VCaP (cell line): ENCODE measurements around the gene SSU72.

Experiments
- H3K27ac ChIP-seq: fragments of 450-650 bp; 2 replicates; pipeline ENCODE4 v1.5.1; 2017
- TF ChIP-seq, protein P1 (sequence below): fragments of 450-650 bp; conservative IDR thresholded peaks from 2 replicates; pipeline ENCODE4 v1.5.1; 2017; ENCODE audit warnings: mild to moderate bottlenecking, moderate library complexity

SSU72 gene

DNA sequence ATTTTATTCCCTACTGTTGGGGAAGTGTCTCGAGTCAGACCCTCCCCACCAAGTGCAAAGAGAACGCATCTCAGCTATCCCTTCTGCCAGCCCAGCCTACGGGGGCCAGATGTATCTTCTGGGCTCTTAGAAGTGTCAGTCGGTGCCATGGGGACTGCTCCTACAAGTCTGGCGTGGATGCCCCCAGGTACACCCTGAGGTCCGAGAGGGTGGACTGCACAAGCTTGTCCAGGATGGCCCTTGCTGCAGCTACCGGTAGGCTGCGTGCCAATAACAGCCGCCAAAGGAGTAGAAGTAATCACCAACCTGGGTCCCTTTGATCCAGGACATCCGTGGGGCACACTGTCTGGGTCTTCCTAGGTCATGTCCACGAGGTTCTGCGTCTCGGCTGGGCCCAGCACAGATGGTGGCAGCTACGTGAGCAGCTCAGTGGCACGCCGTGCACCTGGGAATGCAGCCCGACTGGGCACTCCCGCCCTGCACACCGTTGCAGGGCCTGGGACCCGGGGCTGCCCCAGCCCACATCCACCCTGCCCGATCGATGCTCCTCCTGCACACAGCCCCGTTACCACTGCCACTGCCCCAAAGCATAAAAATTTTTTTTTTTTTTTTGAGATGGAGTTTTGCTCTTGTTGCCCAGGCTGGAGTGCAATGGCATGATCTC, 8.8 kb upstream of the SSU72 start:
- no peak overlapping the region for H3K27ac ChIP-seq
- TF ChIP-seq, protein P1, sequence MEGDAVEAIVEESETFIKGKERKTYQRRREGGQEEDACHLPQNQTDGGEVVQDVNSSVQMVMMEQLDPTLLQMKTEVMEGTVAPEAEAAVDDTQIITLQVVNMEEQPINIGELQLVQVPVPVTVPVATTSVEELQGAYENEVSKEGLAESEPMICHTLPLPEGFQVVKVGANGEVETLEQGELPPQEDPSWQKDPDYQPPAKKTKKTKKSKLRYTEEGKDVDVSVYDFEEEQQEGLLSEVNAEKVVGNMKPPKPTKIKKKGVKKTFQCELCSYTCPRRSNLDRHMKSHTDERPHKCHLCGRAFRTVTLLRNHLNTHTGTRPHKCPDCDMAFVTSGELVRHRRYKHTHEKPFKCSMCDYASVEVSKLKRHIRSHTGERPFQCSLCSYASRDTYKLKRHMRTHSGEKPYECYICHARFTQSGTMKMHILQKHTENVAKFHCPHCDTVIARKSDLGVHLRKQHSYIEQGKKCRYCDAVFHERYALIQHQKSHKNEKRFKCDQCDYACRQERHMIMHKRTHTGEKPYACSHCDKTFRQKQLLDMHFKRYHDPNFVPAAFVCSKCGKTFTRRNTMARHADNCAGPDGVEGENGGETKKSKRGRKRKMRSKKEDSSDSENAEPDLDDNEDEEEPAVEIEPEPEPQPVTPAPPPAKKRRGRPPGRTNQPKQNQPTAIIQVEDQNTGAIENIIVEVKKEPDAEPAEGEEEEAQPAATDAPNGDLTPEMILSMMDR = no peak

DNA sequence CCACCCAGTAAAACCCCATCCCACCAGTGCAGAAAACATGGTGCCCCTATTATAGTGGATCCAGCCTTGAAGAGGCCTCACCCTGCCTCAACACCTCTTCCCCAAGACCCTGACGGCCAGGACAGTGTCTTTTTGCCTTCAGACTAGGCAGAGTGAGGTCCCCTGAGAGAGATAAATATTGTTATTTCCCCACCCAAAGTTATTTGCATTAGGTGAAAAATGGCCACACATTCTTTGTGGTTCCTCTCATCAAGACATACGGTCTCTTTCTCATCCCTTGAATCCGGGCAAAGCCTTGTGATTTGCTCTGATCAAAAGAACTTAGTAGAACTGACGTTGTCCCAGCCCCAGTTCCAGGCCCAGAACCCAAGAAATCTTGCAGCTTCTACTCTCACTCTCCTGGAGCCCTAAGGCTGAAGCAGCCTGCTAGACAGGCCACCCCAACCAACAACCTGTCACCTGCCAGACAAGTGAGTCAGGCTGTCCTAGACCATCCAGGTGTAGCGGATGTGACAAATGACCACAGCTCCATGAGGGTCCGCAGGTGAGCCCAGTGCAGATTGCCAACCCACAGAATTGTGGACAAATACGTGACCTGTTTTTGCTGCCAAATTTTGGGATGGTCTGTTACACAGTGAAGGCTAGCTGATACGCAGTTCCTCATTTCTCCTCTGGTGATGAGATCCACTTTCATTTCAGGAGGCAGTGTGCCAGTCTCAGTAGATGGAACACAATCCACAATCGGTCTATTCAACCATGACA, 8.1 kb upstream of the SSU72 start:
- H3K27ac ChIP-seq = no peak overlapping the region
- TF ChIP-seq, protein P1 = no peak

DNA sequence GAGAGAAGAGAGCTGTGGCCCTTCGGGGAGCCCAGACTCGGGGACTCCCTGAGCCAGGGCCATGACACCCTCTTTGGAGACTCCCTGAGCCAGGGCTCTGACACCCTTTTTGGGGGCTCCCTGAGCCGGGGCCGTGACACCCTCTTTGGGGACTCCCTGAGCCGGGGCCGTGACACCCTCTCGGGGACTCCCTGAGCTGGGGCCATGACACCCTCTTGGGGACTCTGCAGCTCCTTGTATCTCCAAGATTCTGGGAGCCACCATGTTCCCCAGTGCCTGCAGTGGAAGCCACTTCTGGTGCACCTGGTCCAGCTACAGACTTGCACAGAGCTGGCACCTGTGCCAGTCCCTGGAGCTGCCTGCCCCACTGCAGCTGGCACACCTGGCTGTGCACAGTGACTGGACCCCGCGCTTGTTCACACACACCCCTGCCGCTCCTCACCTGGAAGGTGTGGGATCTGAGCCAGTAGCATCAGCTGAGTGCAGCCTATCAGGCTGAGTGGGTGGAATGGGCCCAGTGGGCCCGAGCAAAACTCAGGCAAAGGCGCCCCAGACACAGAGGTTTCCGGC, 3.8 kb upstream of the SSU72 start:
- no peak overlapping the region for H3K27ac ChIP-seq
- TF ChIP-seq, protein P1 = no peak

DNA sequence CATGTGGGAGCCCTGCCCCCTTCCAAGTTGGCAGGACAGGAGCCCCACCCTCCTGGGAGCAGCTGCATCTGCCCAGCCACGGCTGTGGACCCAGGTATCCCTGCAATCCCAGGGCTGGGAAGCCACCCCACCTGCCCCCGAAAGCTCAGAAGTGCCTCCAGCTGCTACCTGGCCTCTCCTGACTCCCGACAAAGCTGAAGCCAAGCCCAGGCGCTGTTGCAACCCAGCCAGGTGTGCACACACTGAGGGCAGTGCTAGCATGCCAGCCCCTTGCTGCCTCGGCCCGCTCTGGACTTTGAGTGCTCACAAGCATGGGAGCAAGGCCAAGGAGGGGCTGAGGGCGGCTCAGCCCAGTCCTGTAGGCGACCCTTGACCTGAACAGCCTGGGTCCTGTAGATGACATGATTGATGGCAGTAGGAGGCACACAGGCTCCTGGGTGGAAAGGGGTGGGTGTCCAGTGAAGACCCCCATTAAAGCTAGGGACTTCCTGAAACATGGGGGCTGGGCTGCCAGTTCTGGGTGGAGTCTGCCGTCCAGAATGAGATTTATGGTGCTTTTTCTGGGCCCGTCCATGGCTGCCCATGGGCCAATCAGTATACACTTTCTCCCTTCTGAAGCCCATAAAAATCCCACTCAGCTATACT, 2.8 kb upstream of the SSU72 start:
- TF ChIP-seq, protein P1 = no peak
- H3K27ac ChIP-seq = no peak overlapping the region

DNA sequence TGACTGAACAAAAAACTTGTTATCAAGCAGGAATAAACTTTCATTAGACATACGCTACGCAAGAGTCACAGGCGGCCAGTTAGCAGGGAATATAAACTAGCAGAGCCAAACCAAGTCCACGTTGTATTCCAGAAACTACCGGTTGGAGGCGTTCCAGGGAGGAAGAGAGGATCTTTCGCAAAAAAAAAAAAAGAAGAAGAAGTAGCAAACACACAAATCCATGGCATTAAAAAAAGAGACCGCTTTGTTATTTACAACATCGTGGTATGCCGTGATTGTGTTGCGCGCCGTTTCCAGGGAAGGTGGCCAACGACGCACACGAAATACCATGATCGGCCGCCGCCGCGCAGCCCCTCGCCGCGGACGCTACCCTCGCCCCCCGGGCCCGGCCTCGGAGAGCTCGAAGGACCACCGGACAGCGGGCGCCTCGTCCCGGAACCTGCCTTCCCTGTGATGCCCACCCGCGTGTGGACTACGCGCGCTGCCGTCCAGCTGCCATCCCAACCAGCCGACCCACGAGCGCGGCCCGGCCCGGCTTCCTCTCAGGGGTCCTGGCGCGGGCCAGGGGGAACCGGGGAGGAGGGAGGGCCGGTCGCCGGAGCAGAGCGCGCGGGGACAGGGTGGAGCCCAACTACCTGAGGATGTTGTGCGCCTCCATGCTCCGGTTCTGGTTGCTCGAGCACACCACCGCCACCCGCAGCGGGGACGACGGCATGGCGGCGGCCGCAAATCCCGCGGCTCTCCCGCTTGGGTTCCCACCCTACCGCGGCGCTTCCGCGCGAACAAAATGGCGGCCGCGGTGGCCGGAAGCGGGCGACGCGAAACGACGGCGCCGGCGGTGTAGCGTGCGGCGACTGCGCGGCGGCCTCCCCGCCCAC, 581 bp downstream of the SSU72 start:
- peak overlapping the region; percentile 100 for H3K27ac ChIP-seq
- TF ChIP-seq, protein P1 = peak; percentile 18; the same call in 1 of the 2 replicates

DNA sequence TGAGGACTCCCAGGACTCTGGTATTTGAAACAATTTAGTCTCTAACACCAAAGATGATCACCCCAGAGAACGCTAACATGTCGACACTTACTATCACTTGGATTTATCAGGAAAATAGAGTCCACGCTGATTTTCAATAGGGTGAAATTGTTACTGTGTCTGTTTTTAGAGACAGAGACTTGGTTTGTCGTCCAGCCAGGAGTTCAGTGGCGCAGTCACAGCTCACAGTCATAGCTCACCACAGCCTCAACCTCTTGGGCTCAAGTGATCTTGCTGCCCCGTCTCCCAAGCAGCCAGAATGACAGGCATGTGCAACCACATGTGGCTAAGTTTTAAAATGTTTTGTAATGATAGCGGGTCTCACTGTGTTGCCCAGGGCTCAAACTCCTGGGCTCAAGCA, 5.3 kb downstream of the SSU72 start:
- H3K27ac ChIP-seq = no peak overlapping the region

More for the DNA sequence above, 5.3 kb downstream of the SSU72 start:
- TF ChIP-seq, protein P1 = no peak
